Cardiac fibroblast (primary cell): Measurements from ENCODE around the gene MRE11.

ENCODE experiments used
- DNase-seq, 2 donors: peaks; one replicate each; pipeline versions ENCODE4 v3.0.0 to v3.0.0-alpha.2; 2010; ENCODE audit warnings: low read depth in 2 of 2
- H3K4me3 ChIP-seq, 2 donors: replicated peaks in 1 of 2; 1 replicate in 1 of 2; 2 replicates in 1 of 2; pipeline ENCODE4 v1.5.1; 2011; ENCODE audit warnings: low read depth in 2 of 2, low read length in 2 of 2, mild to moderate bottlenecking in 2 of 2, moderate library complexity in 1 of 2
- TF ChIP-seq, protein P1 (sequence below): IDR thresholded peaks from one replicate; pipeline ENCODE4 v1.5.1; 2011; ENCODE audit warnings: low read depth, mild to moderate bottlenecking, low read length, inconsistent platforms

Gene MRE11

DNA sequence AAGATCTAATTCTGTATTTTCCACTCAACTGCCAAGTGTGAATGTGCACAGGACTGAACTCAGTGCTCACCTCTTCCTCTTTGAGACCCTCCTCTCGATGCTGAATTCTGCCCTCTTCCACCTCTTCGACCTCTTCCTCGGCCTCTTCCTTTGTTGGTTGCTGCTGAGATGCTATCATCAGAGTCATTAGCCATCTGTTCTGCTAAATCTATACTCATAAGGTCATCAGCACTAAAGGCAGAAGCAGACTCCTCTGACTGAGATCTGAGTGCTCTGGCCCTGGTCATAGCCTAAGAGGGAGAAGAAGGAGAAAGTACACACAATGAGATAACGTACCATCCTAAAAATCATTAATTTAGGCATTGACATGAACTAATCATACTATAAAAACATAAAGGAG, 46.5 kb downstream of the MRE11 start:
- H3K4me3 ChIP-seq, result no peak overlapping the region
- DNase-seq, result no peak
- TF ChIP-seq, protein P1, sequence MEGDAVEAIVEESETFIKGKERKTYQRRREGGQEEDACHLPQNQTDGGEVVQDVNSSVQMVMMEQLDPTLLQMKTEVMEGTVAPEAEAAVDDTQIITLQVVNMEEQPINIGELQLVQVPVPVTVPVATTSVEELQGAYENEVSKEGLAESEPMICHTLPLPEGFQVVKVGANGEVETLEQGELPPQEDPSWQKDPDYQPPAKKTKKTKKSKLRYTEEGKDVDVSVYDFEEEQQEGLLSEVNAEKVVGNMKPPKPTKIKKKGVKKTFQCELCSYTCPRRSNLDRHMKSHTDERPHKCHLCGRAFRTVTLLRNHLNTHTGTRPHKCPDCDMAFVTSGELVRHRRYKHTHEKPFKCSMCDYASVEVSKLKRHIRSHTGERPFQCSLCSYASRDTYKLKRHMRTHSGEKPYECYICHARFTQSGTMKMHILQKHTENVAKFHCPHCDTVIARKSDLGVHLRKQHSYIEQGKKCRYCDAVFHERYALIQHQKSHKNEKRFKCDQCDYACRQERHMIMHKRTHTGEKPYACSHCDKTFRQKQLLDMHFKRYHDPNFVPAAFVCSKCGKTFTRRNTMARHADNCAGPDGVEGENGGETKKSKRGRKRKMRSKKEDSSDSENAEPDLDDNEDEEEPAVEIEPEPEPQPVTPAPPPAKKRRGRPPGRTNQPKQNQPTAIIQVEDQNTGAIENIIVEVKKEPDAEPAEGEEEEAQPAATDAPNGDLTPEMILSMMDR, result no peak

DNA sequence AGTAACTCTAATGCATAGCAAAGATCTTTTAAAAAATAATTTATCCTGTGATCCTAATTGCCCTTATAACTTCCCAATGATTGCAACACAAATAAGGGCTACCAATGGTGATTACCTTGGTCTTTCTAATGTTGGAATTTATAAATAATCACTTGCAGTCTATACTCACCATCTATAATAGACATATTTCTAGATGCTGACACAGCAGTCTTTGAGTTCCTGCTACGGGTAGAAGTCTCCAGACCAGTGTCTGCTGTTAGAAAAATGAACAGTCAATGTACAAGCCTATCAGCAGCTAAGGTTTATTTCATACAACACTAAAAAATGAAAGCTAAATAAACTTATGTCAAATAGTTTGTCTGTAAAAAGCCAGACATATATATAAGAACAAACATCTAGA, 48.0 kb downstream of the MRE11 start:
- H3K4me3 ChIP-seq, result no peak overlapping the region
- DNase-seq, result no peak
- TF ChIP-seq, protein P1, result no peak

DNA sequence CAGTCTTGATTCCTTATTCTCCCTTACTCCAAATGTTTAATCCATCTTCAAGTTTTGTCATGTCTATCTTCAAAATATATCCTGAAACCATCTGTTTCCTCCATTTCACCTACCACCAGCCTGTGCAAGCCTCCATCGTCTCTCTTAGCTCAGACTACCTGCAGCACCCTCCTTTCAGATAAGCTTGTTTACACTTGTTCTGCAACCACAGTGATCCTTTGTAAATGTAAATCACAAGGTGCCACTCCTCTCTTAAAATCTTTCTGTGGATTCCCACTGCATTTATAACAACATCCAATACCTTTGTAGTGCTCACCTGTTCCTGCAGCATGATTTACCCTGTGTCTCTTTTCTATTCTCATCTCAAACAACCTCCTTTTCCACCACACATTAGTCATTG, 60.6 kb downstream of the MRE11 start:
- H3K4me3 ChIP-seq, result no peak overlapping the region
- TF ChIP-seq, protein P1, result no peak

DNA sequence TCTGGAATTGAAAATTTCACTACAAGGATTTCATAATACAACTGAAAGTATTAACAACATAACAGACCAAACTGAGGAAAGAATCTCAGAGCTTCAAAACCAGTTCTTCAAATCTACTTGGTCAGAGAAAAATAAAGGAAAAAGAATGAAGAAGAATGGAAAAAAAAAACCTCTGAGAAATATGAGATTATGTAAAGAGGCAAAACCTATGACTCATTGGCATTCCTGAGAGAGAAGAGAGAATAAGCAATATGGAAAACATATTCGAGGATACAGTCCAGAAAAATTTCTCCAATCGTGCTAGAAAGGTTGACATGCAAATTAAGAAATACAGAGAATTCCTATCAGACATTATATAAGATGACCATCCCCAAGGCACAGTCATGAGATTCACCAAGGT, 69.0 kb downstream of the MRE11 start:
- TF ChIP-seq, protein P1, result no peak
- DNase-seq, result peak; percentile 13 to 45

More for the DNA sequence above, 60.6 kb downstream of the MRE11 start:
- DNase-seq, result no peak

DNA sequence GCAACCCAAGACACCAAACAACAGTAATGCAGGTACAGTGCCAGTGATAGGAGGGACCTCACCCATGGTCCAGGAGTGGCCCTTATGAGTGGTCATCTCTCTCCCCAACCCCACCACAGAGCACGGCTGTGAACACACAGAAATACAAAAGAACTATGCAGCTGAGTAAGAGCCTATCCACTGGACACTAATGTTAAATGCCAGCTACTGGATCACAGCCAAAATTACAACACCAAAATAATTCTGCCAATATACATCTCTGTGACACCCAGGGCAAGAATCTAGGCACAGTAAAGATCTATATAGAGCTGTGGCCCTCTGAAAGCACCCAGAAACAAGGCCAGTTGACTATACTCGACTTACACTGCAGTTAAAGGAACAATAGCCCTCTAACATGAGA, 69.6 kb downstream of the MRE11 start:
- TF ChIP-seq, protein P1, result no peak
- no peak overlapping the region for H3K4me3 ChIP-seq
- DNase-seq, result peak; percentile 10 to 30

More for the DNA sequence above, 69.0 kb downstream of the MRE11 start:
- H3K4me3 ChIP-seq, result no peak overlapping the region

DNA sequence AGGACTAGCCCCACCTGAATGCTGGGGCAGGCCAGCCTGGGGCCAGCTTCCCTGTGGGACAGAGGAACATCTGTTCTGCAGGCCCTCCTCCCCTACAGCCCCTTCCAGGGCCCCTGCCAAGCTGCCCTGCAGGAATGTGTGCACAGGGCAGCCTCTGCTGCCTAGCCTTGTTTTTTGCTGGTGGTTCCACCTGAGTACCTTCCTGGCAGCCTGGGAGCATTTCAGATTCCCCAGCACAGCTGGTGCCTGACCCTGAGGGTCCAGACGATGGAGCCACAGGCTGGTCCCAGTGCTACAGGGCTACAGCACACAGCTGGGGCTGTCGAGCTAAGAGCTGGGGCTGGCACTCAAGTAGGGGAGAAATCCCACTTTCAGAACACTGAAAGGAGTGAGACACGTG, 70.1 kb downstream of the MRE11 start:
- TF ChIP-seq, protein P1, result no peak
- H3K4me3 ChIP-seq, result no peak overlapping the region
- no peak for DNase-seq

DNA sequence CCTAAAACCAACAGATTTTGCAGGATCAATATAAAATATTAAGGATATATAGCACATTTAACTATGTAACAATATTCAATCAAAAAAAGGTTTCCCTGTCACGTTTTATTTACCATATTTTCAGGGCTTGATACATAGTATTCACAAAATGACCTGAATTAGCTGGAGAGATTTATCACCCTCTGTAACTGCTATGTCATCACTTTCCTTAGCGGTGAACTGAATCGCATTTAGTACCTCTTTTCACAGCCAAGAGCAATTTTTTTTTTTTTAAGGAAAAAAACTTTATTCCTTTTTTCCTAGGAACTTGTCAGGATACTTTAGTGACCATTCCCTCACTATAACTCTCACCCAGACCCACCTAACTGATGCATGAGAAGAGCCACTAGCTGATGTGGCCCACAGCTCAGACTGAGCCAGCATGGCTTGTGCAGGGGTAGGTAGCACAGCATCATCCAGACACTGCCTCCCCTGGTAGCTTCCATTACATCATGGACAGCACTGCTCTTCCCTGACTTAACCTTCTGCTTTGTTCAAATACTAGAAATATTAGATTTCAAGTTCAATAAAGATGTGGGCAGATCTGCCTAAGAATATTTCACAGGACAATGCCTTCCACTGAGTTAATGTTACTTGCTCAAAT, 75.4 kb downstream of the MRE11 start:
- TF ChIP-seq, protein P1, result no peak
- DNase-seq, result no peak
- H3K4me3 ChIP-seq, result no peak overlapping the region
